Lower lobe of right lung (tissue), 2 donors: Measurements from ENCODE around the gene PRELP. TPM values are rescaled to one million over a fixed set of nuclear protein-coding genes. Genes with fewer than 3 reads are reported as not detected.
"Not testable (repeated sequence)": the region's sequence is repeated elsewhere in the genome, so short reads cannot be mapped to it uniquely, and the experiment has no call there.

Source experiments
- ATAC-seq, 2 donors: fragments of 200-7000 bp; cut with Tn5 transposase; one replicate each; pipeline ENCODE4 v1.9.1; 2020 to 2022; ENCODE audit warnings: mild to moderate bottlenecking in 2 of 2, moderate library complexity in 2 of 2
- DNase-seq: peaks from one replicate; pipeline ENCODE4 v3.0.0-alpha.2; 2020
- H3K27ac ChIP-seq: fragments of 200-600 bp; one replicate; pipeline ENCODE4 v1.8.0; 2022
- H3K27me3 ChIP-seq: fragments of 200-600 bp; one replicate; pipeline ENCODE4 v1.8.0; 2022; ENCODE audit warnings: low read depth
- H3K36me3 ChIP-seq: fragments of 200-600 bp; one replicate; pipeline ENCODE4 v1.8.0; 2022; ENCODE audit warnings: mild to moderate bottlenecking
- H3K4me1 ChIP-seq: fragments of 200-600 bp; one replicate; pipeline ENCODE4 v1.8.0; 2022
- H3K4me3 ChIP-seq: fragments of 200-600 bp; one replicate; pipeline ENCODE4 v1.8.0; 2022; ENCODE audit warnings: mild to moderate bottlenecking
- H3K9me3 ChIP-seq: fragments of 200-600 bp; one replicate; pipeline ENCODE4 v1.8.0; 2022
- intact Hi-C: fragments of 100-400 bp; cut with DNase I; formaldehyde crosslinking; loops from one replicate; pipeline ENCODE4 v1.11.0; 2022
- total RNA-seq: library from RNA; stranded (reverse); fragmentation: NEBNext Ultra II Directional; extraction: Animal tissue kit (Norgen Biotek cat#: 25700); gene quantifications from one replicate; pipeline ENCODE4 v1.2.1, GENCODE V29; 2021
- TF ChIP-seq, protein P1 (sequence below): fragments of 200-600 bp; IDR thresholded peaks from one replicate; pipeline ENCODE4 v1.8.0; 2022; ENCODE audit warnings: antibody characterized with exemption, mild to moderate bottlenecking
- donor health status: DM: no; HTN: yes; CAD: no; lungs with severe emphysema.

Gene PRELP
- total RNA-seq, 1 donor from 2014 or later: 47.5 TPM

DNA sequence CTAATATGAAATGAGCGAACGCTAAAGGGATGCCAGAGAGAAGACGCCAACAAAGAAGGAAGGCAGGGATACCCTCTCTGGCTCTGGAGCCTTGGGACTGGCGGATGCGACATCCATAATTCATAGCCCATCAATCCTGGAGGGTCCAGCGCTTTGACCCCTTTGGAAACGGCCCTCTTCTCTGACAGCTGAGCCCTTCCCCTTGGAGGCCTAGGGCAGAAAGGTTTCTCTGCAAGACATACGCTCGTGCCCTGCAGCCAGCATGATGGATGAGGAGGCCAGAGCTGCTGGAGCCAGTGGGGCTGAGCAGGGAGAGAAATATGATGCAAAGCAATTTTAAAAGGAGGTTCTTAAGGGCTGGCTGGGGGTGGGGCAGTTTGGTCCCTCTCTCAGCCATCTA is 40.6 kb downstream of the PRELP start:
- Histone ChIP-seq H3K9me3 (no peaks in the 10 kb centered on the region), H3K27me3 (no peaks in the 10 kb centered on the region), H3K4me1 (peaks cover 34% of the 10 kb centered on the region), H3K4me3 (no peak overlapping the region), H3K36me3 (no peaks in the 10 kb centered on the region), H3K27ac (no peak overlapping the region)
- TF ChIP-seq, protein P1, sequence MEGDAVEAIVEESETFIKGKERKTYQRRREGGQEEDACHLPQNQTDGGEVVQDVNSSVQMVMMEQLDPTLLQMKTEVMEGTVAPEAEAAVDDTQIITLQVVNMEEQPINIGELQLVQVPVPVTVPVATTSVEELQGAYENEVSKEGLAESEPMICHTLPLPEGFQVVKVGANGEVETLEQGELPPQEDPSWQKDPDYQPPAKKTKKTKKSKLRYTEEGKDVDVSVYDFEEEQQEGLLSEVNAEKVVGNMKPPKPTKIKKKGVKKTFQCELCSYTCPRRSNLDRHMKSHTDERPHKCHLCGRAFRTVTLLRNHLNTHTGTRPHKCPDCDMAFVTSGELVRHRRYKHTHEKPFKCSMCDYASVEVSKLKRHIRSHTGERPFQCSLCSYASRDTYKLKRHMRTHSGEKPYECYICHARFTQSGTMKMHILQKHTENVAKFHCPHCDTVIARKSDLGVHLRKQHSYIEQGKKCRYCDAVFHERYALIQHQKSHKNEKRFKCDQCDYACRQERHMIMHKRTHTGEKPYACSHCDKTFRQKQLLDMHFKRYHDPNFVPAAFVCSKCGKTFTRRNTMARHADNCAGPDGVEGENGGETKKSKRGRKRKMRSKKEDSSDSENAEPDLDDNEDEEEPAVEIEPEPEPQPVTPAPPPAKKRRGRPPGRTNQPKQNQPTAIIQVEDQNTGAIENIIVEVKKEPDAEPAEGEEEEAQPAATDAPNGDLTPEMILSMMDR: no peak
- intact Hi-C loops: loop anchor here (10.0 kb wide), 1 partner anchor 109 kb away; the partner anchor contains the start of gene ATP2B4
- DNase-seq (no peak), ATAC-seq (no peak)

GRCh38 chr1:203516906-203517305 is 41.3 kb downstream of the PRELP start:
- no peak for ATAC-seq
- intact Hi-C loops: loop anchor here (10.0 kb wide), 1 partner anchor 108 kb away; the partner anchor contains the start of gene ATP2B4

DNA sequence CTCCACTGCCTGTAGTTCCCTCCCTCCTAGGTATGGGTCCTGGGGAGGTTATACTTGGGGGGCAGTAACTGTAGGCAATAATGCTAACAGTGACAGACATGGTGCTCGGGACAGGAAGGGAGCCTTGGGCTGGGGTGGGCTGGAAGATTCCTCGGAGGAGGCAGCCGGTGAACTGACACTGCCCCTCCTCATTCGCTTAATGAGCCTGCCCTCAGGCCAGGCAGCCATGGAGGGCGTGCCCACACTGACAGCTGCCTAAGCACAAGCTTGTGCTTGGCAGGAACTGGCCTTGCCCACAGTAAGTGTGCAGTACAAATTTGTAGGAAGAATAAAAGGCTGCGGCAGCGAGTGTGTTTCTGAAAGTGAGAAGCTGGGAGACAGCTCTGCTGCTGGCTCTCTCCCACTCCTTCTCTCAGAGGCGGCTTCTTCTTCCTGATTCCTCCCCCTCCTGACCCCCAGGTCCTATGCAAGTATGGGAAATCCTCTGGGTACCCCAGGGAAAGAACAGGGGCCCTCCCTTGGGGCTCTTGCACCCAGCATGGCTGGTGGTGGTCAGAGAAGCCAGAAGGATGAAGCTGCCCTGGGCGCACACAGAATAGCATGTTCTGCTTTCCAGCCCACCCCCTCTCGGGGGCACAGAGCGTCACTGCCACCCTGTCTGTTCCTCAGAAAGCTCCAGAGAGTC is 42.0 kb downstream of the PRELP start:
- H3K4me3 ChIP-seq: no peak overlapping the region
- intact Hi-C loops: loop anchor here (10.0 kb wide), 1 partner anchor 107 kb away; the partner anchor contains the start of gene ATP2B4
- no peak overlapping the region for H3K27ac ChIP-seq
- H3K9me3 ChIP-seq: no peaks in the 10 kb centered on the region
- H3K27me3 ChIP-seq: no peaks in the 10 kb centered on the region
- H3K36me3 ChIP-seq: no peaks in the 10 kb centered on the region
- H3K4me1 ChIP-seq: peaks cover 21% of the 10 kb centered on the region
- DNase-seq (no peak), ATAC-seq (no peak)
- TF ChIP-seq, protein P1: no peak

More at GRCh38 chr1:203516906-203517305, 41.3 kb downstream of the PRELP start:
- no peak for DNase-seq
- no peaks in the 10 kb centered on the region for H3K36me3 ChIP-seq
- no peaks in the 10 kb centered on the region for H3K27me3 ChIP-seq
- H3K27ac ChIP-seq: no peak overlapping the region
- peaks cover 28% of the 10 kb centered on the region for H3K4me1 ChIP-seq
- TF ChIP-seq, protein P1: no peak
- no peaks in the 10 kb centered on the region for H3K9me3 ChIP-seq
- no peak overlapping the region for H3K4me3 ChIP-seq

DNA sequence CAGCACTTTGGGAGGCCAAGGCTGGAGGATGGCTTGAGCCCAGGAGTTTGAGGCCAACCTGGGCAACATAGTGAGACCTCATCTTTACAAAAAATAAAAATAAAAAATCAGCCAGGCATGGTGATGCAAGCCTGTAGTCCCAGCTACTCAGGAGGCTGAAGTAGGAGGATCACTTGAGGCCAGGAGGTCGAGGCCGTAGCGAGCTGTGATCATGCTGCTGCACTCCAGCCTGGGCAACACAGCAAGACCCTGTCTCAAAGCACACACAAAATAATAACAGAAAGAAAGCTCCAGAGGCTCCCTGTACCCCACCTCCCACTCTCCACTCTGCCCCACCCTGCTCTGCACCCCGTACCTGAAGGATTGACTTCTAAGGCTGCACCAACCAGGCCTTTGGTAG is 42.5 kb downstream of the PRELP start:
- ATAC-seq, DNase-seq: not testable (repeated sequence)
- intact Hi-C loops: loop anchor here (10.0 kb wide), 1 partner anchor 107 kb away; the partner anchor contains the start of gene ATP2B4

GRCh38 chr1:203518541-203518940 is 42.9 kb downstream of the PRELP start:
- H3K4me3 ChIP-seq: no peak overlapping the region
- no peaks in the 10 kb centered on the region for H3K36me3 ChIP-seq
- H3K27me3 ChIP-seq: no peaks in the 10 kb centered on the region
- intact Hi-C loops: loop anchor here (10.0 kb wide), 1 partner anchor 106 kb away; the partner anchor contains the start of gene ATP2B4
- peaks cover 12% of the 10 kb centered on the region for H3K4me1 ChIP-seq
- no peak overlapping the region for H3K27ac ChIP-seq
- no peak for ATAC-seq
- TF ChIP-seq, protein P1: no peak
- no peaks in the 10 kb centered on the region for H3K9me3 ChIP-seq
- no peak for DNase-seq

More for the DNA sequence above, 42.5 kb downstream of the PRELP start:
- H3K4me3 ChIP-seq, H3K36me3 ChIP-seq, H3K27me3 ChIP-seq, H3K27ac ChIP-seq, H3K9me3 ChIP-seq: not testable (repeated sequence)
- peaks cover 16% of the 10 kb centered on the region for H3K4me1 ChIP-seq
